B cell (primary cell): ENCODE measurements around the gene MYD88. TPM values are rescaled to one million over a fixed set of nuclear protein-coding genes. Genes with fewer than 3 reads are reported as not detected.
A peak's percentile ranks its signal among the peaks of the same experiment; 100 is the strongest.

Source experiments
- ATAC-seq: fragments of 200-7000 bp; cut with Tn5 transposase; one replicate; pipeline ENCODE4 v1.10.0; 2021; ENCODE audit warnings: low read depth, mild to moderate bottlenecking, moderate number of reproducible peaks, moderate library complexity
- CTCF ChIA-PET: fragments of 350-600 bp; sonication (Branson Sonifier 250); formaldehyde crosslinking; loops from one replicate; lab custom pipeline; 2021; ENCODE audit warnings: antibody characterized with exemption, inconsistent platforms; lab: Charles Lee
- POLR2A ChIA-PET: fragments of 350-600 bp; sonication (Branson Sonifier 250); formaldehyde crosslinking; loops from one replicate; lab custom pipeline; 2021; ENCODE audit warnings: antibody characterized with exemption; lab: Charles Lee
- DNase-seq: peaks from one replicate; pipeline ENCODE4 v3.0.0; 2013
- H2AFZ ChIP-seq: 2 replicates; pipeline ENCODE4 v1.6.1; 2012; ENCODE audit warnings: mild to moderate bottlenecking, low read depth, low read length; ENCODE audit not compliant: insufficient read depth, poor library complexity, severe bottlenecking
- H3K27ac ChIP-seq, 2 donors: 1 replicate in 1 of 2; 2 replicates in 1 of 2; pipeline ENCODE4 v1.5.1; 2012 to 2013; ENCODE audit warnings: low read length in 2 of 2, mild to moderate bottlenecking in 2 of 2, moderate library complexity in 1 of 2
- H3K27me3 ChIP-seq, 4 experiments: fragments of 200-600 bp in 1 of 4; sonication (generic) in 1 of 4; replicated peaks in 1 of 4; 1 replicate in 2 of 4; 2 replicates in 2 of 4; pipeline versions ENCODE4 v1.6.1 to v1.7.0; 2013 to 2016; ENCODE audit warnings: low read length in 3 of 4, mild to moderate bottlenecking in 2 of 4, mixed read lengths in 1 of 4, moderate library complexity in 1 of 4; ENCODE audit not compliant: insufficient read depth in 4 of 4, control insufficient read depth in 3 of 4; ENCODE audit errors: control extremely low read depth in 1 of 4
- H3K36me3 ChIP-seq, 2 experiments: replicated peaks in 1 of 2; 1 replicate in 1 of 2; 2 replicates in 1 of 2; pipeline versions ENCODE4 v1.6.1 to v1.7.1; 2013; ENCODE audit warnings: low read length in 1 of 2; ENCODE audit not compliant: insufficient read depth in 2 of 2, control insufficient read depth in 1 of 2; ENCODE audit errors: control extremely low read depth in 1 of 2, extremely low read depth in 1 of 2
- H3K4me1 ChIP-seq, 2 donors: fragments of 200-600 bp in 1 of 2; sonication (generic) in 1 of 2; 1 replicate in 1 of 2; 2 replicates in 1 of 2; pipeline versions ENCODE4 v1.5.1 to v1.6.1; 2013 to 2017; ENCODE audit warnings: low read length in 2 of 2; ENCODE audit not compliant: control insufficient read depth in 2 of 2, insufficient read depth in 2 of 2
- H3K4me2 ChIP-seq: replicated peaks from 2 replicates; pipeline ENCODE3; 2012; ENCODE audit warnings: mild to moderate bottlenecking, low read depth, low read length; ENCODE audit not compliant: poor library complexity, severe bottlenecking
- H3K4me3 ChIP-seq, 5 experiments: fragments of 200-600 bp in 1 of 5; sonication (generic) in 1 of 5; 1 replicate in 3 of 5; 2 replicates in 2 of 5; pipeline versions ENCODE4 v1.5.1 to v1.7.0; 2011 to 2016; ENCODE audit warnings: low read length in 4 of 5, mild to moderate bottlenecking in 4 of 5, low read depth in 2 of 5, control low read depth in 1 of 5, moderate library complexity in 1 of 5; ENCODE audit not compliant: insufficient read depth in 1 of 5; ENCODE audit errors: control extremely low read depth in 1 of 5, extremely low read depth in 1 of 5
- H3K79me2 ChIP-seq: fragments of 200-600 bp; sonication (generic); one replicate; pipeline ENCODE4 v1.6.0; 2016; ENCODE audit warnings: low read length; ENCODE audit not compliant: control insufficient read depth, insufficient read depth
- H3K9ac ChIP-seq: fragments of 200-600 bp; sonication (generic); 2 replicates; pipeline ENCODE4 v1.6.1; 2017; ENCODE audit warnings: mild to moderate bottlenecking, low read length, moderate library complexity
- H3K9me3 ChIP-seq, 3 donors: one replicate each; pipeline versions ENCODE4 v1.6.1 to v1.7.1; 2013; ENCODE audit warnings: low read length in 2 of 3; ENCODE audit not compliant: control insufficient read depth in 2 of 3, insufficient read depth in 1 of 3; ENCODE audit errors: control extremely low read depth in 1 of 3
- H4K20me1 ChIP-seq: 2 replicates; pipeline ENCODE4 v1.6.0; 2012; ENCODE audit warnings: mild to moderate bottlenecking, low read length; ENCODE audit not compliant: insufficient read depth, control insufficient read depth, poor library complexity, severe bottlenecking
- H3K27ac Mint-ChIP-seq: one replicate; pipeline ENCODE4 v1.8.0; 2021; ENCODE audit warnings: mixed read lengths
- H3K27me3 Mint-ChIP-seq: one replicate; pipeline ENCODE4 v1.8.0; 2021; ENCODE audit warnings: mixed read lengths
- H3K4me1 Mint-ChIP-seq: one replicate; pipeline ENCODE4 v1.8.0; 2021; ENCODE audit warnings: mixed read lengths
- H3K4me3 Mint-ChIP-seq: one replicate; pipeline ENCODE4 v1.8.0; 2021; ENCODE audit warnings: mixed read lengths
- H3K9me3 Mint-ChIP-seq: one replicate; pipeline ENCODE4 v1.8.0; 2022; ENCODE audit warnings: mixed read lengths; ENCODE audit not compliant: insufficient read depth
- EZH2 ChIP-seq: IDR thresholded peaks from 2 replicates; pipeline ENCODE4 v1.6.1; 2012; ENCODE audit warnings: borderline replicate concordance, low read depth, mild to moderate bottlenecking, moderate library complexity, low read length; ENCODE audit not compliant: insufficient read depth, poor library complexity, severe bottlenecking
- WGBS: methylation state at CpG from one replicate; pipeline ENCODE4 v1.1.5; 2013; ENCODE audit warnings: missing lambda C conversion rate; ENCODE audit not compliant: insufficient coverage; 5-methylcytosine and 5-hydroxymethylcytosine counted together
- intact Hi-C: fragments of 100-400 bp; cut with micrococcal nuclease; formaldehyde crosslinking; loops from one replicate; pipeline ENCODE4 v1.10.0; 2022
- polyA plus RNA-seq: library from polyadenylated mRNA; depleted of rRNA; stranded (reverse); fragments of >200 nt; gene quantifications from 2 replicates; pipeline ENCODE4 v1.2.3, GENCODE V29; 2012
- total RNA-seq, 2 donors: library from RNA; stranded (reverse); fragments of 120-200 nt in 1 of 2; gene quantifications; 1 replicate in 1 of 2; 2 replicates in 1 of 2; pipeline versions ENCODE4 v1.2.3 to v1.2.4, GENCODE V29; 2013 to 2022
- TF ChIP-seq, protein P1 (sequence below): fragments of 200-600 bp; IDR thresholded peaks from one replicate; pipeline ENCODE4 v1.8.0; 2022; ENCODE audit warnings: antibody characterized with exemption, mild to moderate bottlenecking

The MYD88 gene
- total and polyA plus RNA-seq, 2 donors (not counting 1 experiment from before 2014, with no cell fraction given), result 48.0 to 52.3 TPM

DNA sequence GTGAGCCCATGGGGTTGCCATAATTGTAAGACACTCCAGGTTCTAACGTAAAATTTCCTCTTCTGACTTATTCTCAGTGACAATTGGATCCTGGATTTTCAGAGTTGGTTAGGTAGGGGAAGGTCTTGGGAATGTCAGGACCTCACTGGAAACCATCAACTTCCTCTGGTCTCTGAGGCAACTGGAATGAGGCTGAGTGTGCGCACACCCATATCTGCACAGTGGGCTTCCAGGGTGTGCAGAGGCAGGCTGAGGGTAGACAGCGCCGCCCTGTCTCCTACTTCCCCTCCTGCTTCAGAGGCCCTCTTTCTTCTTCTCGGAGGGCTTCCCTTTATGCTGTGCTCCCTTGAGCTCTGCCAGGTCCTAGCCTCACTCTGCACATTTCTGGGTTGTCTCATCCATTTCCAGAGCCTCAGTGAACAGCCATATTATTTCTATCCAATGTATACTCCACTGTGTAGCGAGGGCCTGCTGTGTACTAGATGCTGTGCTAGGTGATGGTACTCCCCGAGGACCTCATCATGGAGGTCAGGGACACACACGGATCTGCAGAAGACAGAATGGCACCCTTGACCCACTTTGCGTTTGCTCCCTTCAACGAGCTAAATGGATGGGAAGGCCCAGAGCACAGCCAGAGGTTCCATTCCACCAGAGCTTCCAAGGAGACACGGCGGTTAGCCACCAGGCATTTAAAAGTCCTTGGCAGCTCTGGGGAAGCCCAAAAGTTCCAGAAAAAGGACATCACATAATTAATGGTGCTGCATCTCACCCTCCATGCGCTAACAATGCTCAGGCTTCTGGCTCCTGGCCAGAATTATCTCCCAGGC is 19.8 kb upstream of the MYD88 start:
- POLR2A ChIA-PET, result no interaction called here
- intact Hi-C loops, result loop anchor here (1.0 to 2.0 kb wide), 2 partner anchors 228 to 362 kb away; partner anchors contain the start of gene XYLB
- Histone ChIP-seq H2AFZ (no peak overlapping the region), H3K4me2 (no peak overlapping the region), H3K36me3 (peaks cover 0 to 31% of the 10 kb centered on the region in 2 experiments), H3K9ac (no peak overlapping the region), H3K4me3 (no peak overlapping the region), H3K27ac (no peak overlapping the region), H3K9me3 (no peaks in the 10 kb centered on the region), H3K4me1 (peaks cover 19 to 23% of the 10 kb centered on the region in 2 donors), H3K79me2 (no peaks in the 10 kb centered on the region), H4K20me1 (no peaks in the 10 kb centered on the region), H3K27me3 (no peaks in the 10 kb centered on the region)
- Mint-ChIP-seq H3K9me3 (no peaks in the 10 kb centered on the region), H3K4me3 (no peak overlapping the region), H3K27me3 (peaks cover 7% of the 10 kb centered on the region), H3K27ac (peak overlapping the region; percentile 17), H3K4me1 (peaks cover 22% of the 10 kb centered on the region)
- TF ChIP-seq, protein P1, sequence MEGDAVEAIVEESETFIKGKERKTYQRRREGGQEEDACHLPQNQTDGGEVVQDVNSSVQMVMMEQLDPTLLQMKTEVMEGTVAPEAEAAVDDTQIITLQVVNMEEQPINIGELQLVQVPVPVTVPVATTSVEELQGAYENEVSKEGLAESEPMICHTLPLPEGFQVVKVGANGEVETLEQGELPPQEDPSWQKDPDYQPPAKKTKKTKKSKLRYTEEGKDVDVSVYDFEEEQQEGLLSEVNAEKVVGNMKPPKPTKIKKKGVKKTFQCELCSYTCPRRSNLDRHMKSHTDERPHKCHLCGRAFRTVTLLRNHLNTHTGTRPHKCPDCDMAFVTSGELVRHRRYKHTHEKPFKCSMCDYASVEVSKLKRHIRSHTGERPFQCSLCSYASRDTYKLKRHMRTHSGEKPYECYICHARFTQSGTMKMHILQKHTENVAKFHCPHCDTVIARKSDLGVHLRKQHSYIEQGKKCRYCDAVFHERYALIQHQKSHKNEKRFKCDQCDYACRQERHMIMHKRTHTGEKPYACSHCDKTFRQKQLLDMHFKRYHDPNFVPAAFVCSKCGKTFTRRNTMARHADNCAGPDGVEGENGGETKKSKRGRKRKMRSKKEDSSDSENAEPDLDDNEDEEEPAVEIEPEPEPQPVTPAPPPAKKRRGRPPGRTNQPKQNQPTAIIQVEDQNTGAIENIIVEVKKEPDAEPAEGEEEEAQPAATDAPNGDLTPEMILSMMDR, result no peak
- TF ChIP-seq EZH2, result no peak
- 98% methylated on average over 9 of the region's 13 CpGs for WGBS
- CTCF ChIA-PET, result interaction anchor here (0.6 to 6.5 kb wide), 7 partner anchors 18 to 361 kb away, joined by 3 to 55 read pairs (median 5); partner anchors contain the start of genes ACAA1, OXSR1 and XYLB
- DNase-seq (no peak), ATAC-seq (no peak)

DNA sequence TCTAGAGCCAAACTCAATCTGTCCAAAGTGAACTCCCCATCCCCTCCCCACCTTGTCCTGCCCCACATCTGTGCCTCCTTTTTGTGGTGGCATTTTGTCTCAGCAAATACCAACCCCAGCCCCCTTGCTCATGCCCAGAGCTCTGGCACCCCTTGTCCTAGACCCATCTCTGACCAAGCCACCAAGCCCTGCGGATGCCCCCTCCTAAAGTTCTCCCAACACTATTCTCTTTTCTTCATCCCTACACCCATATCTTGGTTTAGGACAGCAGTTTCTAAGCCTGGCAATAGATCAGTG is 19.3 kb upstream of the MYD88 start:
- CTCF ChIA-PET, result interaction anchor here (0.6 to 6.5 kb wide), 6 partner anchors 17 to 361 kb away, joined by 3 to 55 read pairs (median 5); partner anchors contain the start of genes ACAA1, OXSR1 and XYLB

More for the DNA sequence above, 19.3 kb upstream of the MYD88 start:
- 100% methylated on average over 1 of the region's 1 CpG for WGBS
- DNase-seq, result no peak
- Histone ChIP-seq H3K4me2 (no peak overlapping the region), H3K9ac (no peak overlapping the region), H3K79me2 (no peaks in the 10 kb centered on the region), H3K4me1 (peaks cover 19 to 23% of the 10 kb centered on the region in 2 donors), H3K27me3 (no peaks in the 10 kb centered on the region), H3K27ac (no peak overlapping the region), H2AFZ (no peak overlapping the region), H4K20me1 (no peaks in the 10 kb centered on the region), H3K9me3 (no peaks in the 10 kb centered on the region), H3K4me3 (no peak overlapping the region), H3K36me3 (peaks cover 2 to 31% of the 10 kb centered on the region in 2 experiments)
- Mint-ChIP-seq H3K9me3 (no peaks in the 10 kb centered on the region), H3K4me3 (no peak overlapping the region), H3K27ac (peak overlapping the region; percentile 17), H3K4me1 (peaks cover 22% of the 10 kb centered on the region), H3K27me3 (peaks cover 7% of the 10 kb centered on the region)
- intact Hi-C loops, result loop anchor here (2.0 kb wide), 1 partner anchor 228 kb away; the partner anchor contains the start of gene XYLB
- ATAC-seq, result no peak
- POLR2A ChIA-PET, result no interaction called here
- TF ChIP-seq, protein P1, result no peak
- no peak for TF ChIP-seq EZH2
